HS-5 (cell line): Measurements from ENCODE around the gene ITGAD.

Source experiments
- DNase-seq: peaks from one replicate; pipeline ENCODE4 v3.0.0-alpha.2; 2012; ENCODE audit warnings: low read depth

The ITGAD gene

GRCh38 chr16:31365131-31365865, 27.8 kb upstream of the ITGAD start:
- DNase-seq = no peak

GRCh38 chr16:31367853-31368252, 25.3 kb upstream of the ITGAD start:
- DNase-seq = no peak

GRCh38 chr16:31371008-31371407, 22.1 kb upstream of the ITGAD start:
- DNase-seq = no peak

DNA sequence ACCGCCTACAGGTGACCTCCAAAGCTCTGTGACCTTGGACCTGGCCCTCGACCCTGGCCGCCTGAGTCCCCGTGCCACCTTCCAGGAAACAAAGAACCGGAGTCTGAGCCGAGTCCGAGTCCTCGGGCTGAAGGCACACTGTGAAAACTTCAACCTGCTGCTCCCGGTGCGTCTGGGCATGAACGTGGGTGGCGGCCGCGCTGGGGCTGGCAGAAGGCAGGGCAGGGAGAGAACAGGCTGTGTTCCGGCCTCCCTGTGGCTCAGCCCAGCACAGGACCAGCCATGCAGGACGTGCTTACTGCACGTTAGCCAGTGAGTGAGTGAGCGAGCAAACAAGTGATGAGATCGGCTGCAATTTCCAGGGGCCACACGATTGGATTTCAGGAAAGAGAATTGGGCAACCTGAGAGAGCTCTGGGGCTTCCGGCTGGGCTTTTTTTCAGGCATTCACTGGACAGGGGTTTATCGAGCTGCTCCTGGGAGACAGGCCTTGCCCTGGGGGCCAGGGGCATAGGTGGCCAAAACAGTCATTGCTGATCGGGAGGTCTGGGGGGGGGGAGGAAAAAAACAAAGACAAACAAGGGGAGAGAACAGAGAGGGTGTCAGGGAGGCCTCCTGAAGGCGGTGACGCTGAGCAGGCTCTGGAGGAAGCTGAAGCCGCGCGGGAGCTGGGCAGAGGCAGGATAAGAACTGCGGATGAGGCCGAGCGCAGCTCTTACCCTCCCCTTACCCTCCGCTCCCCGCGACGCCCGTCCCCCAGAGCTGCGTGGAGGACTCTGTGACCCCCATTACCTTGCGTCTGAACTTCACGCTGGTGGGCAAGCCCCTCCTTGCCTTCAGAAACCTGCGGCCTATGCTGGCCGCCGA, 21.3 kb upstream of the ITGAD start:
- no peak for DNase-seq

DNA sequence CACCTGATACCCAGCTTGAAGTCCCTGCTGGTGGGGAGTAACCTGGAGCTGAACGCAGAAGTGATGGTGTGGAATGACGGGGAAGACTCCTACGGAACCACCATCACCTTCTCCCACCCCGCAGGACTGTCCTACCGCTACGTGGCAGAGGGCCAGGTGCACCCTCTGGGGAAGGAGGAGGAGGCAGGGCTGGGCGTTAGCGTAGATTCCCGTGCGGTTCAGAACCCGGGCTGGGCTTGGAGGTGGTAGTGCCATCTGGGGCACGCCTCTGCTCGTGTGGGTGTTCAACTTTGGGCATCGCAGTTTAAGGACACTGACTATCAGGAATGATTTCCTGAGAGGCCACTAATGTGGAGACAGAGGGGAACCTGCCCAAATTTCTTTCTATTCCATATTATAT, 19.9 kb upstream of the ITGAD start:
- DNase-seq = no peak

- DNase-seq = no peak
Measured at GRCh38 chr16:31375231-31375630, 17.9 kb upstream of the ITGAD start.

DNA sequence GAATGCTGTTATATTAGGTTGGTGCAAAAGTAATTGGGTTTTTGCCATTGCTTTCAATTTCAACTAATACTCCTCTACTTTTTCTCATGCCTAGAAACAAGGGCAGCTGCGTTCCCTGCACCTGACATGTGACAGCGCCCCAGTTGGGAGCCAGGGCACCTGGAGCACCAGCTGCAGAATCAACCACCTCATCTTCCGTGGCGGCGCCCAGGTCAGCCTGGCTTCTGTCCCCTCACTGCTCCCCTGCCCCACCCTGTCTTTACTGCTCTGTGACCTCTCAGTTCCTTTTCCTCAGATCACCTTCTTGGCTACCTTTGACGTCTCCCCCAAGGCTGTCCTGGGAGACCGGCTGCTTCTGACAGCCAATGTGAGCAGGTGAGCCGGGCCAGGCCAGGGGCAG, 16.4 kb upstream of the ITGAD start:
- no peak for DNase-seq

DNA sequence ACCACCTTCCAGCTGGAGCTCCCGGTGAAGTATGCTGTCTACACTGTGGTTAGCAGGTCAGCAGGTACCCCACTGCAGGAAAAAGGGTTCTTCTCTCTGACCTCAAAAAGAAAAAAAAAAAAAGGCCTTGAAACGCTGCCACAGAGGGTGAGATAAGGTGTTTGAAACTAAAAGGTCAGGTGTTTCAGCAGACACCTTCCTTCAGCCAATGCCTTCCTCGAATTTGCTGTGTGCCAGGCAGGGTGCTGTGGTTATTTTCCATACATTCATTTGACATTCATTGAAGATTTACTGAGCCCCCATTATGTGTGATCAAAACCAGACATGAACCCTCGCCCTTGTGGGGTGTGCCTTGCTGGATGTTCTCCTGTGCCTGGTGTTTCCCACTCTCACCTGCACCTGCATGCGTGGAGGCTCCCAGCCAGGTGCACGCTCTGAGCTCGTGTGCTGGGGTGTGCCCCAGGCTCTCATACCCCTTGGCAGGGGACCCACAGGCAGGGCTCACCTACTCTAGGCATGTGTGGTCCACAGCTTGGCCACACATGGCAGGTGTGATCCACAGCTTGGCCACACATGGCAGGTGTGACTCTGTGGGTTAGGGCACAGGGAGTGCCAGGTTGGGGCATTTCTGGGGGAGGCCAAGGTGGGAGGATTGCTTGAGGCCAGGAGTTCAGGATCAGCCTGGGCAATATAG, 15.8 kb upstream of the ITGAD start:
- DNase-seq = no peak

GRCh38 chr16:31380201-31380600, 12.9 kb upstream of the ITGAD start:
- no peak for DNase-seq

DNA sequence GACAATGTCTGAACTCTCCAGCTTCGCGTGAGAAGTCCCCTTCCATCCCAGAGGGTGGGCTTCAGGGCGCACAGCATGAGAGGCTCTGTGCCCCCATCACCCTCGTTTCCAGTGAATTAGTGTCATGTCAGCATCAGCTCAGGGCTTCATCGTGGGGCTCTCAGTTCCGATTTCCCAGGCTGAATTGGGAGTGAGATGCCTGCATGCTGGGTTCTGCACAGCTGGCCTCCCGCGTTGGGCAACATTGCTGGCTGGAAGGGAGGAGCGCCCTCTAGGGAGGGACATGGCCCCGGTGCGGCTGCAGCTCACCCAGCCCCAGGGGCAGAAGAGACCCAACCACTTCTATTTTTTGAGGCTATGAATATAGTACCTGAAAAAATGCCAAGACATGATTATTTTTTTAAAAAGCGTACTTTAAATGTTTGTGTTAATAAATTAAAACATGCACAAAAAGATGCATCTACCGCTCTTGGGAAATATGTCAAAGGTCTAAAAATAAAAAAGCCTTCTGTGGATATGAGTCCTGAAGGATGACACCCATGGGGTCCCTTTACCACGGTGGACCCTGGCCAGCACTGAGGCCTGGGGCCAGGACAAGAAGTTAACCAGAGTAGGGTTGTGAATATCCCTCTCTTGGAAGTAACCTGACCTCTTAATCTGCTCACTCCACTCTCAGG, 10.5 kb upstream of the ITGAD start:
- no peak for DNase-seq

- no peak for DNase-seq
Measured at GRCh38 chr16:31385680-31386079, 7.5 kb upstream of the ITGAD start.

DNA sequence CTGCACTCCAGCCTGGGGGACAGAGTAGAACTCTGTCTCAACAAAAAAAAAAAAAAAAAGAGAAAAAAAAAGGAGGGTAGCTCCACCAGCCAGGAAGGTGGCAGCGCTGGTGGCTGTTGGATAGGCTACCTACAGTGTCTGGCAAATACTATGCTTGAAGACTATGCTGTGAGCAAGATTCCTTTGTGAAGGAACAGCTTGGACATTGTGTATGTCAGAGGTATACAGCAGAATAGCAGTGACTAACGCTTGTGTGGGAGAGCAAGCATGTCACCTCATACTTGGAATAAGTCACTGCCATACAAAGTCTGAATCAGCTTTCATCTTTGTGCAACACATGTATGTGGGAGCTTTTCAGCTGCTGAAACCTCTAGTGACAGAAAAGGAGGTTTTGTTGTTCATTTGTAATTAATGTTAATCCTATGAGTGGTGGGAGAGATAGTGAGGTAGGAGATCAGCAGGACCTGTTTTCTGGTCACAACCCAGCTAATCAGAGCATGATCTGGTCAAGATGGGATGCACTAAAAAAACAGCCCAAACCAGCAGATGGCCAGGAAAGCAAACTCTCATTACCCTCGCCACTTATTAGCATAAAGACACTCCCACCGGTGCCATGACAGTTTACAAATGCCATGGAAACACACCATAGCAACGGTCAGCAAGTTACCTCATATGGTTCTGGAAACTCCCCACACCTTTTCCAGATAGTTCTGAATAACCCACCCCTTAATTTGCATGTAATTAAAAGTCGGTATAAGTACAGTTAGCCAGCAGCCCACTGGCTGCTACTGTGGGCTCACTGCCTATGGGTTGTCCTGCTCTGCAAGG, 6.8 kb upstream of the ITGAD start:
- DNase-seq = peak; percentile 46

- no peak for DNase-seq
Measured at GRCh38 chr16:31388535-31388934, 4.6 kb upstream of the ITGAD start.

- DNase-seq = no peak
Measured at GRCh38 chr16:31390504-31391041, 2.6 kb upstream of the ITGAD start.

- no peak for DNase-seq
Measured at GRCh38 chr16:31395647-31396046, 2.5 kb downstream of the ITGAD start.

DNA sequence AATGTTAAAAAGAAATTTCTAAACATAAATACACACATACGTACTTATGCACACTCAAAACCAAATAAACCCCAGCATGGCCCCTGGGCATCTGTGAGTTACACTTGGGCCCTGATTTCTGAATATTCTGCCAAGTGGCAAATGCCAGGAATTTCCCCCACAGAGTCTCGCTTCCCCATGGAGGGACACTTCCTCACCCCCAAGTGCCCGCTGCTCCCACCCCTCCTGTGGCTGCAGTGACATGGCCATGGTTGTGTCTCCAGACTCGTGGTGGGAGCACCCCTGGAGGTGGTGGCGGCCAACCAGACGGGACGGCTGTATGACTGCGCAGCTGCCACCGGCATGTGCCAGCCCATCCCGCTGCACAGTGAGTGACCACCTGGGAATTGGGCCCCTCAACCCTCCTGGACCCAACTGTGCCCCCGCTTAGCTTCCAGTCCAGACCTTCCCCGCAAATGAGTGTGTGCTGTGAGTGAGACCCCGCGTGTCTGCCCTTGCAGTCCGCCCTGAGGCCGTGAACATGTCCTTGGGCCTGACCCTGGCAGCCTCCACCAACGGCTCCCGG, 4.0 kb downstream of the ITGAD start:
- DNase-seq = no peak

DNA sequence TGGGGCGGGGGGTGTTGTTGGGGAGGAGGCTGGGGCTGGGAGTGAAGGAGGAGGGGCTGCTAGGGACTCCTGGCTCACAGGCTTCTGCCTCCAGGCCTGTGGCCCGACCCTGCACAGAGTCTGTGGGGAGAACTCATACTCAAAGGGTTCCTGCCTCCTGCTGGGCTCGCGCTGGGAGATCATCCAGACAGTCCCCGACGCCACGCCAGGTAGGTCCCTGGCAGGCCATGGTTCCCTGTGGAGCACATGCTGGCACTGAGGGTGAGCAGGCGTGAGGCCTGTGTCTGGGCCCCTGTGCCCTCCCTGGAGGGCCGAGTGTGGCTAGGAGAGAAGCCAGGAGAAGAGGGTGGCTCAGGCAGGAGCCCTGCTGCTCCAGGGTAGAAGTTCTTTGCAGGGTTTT, 4.6 kb downstream of the ITGAD start:
- no peak for DNase-seq

DNA sequence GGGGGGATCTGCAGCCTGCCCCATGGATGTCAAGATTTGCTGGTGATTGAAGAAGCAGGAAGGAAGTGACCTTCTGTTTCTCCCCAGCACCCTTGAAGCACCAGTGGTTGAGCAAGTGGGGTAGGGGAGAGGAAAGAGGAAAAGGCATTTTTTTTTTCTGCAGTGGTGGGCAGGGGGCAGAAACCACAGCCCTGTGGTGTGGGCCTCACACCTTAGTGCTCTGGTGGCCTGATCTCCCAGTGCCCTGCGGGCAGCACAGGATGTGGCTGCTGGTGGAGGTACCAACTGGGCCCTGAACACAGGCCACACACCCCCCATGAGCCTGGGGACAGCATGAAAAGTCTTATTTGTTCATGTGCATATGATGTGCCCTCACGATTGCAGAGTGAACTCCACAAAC, 7.1 kb downstream of the ITGAD start:
- no peak for DNase-seq

- DNase-seq = no peak
Measured at GRCh38 chr16:31401436-31401835, 8.3 kb downstream of the ITGAD start.

GRCh38 chr16:31402687-31403086, 9.6 kb downstream of the ITGAD start:
- DNase-seq = peak; percentile 18
